Central memory CD8-positive, alpha-beta T cell (primary cell): Measurements from ENCODE around the gene ACOXL.

ENCODE experiments used
- ATAC-seq: fragments of 150-1000 bp; cut with Tn5 transposase; replicated peaks from 2 replicates; pipeline ENCODE4 v1.10.0; 2022; ENCODE audit warnings: mild to moderate bottlenecking, moderate FRiP score, moderate number of reproducible peaks; ENCODE audit not compliant: poor library complexity, severe bottlenecking; ENCODE audit errors: extremely low read depth
- DNase-seq, 2 donors: peaks; one replicate each; pipeline ENCODE4 v3.0.0; 2021; ENCODE audit warnings: low spot score in 2 of 2
- H3K27ac Mint-ChIP-seq: one replicate; pipeline ENCODE4 v1.8.0; 2022; ENCODE audit warnings: low read depth, mild to moderate bottlenecking, moderate library complexity, mixed read lengths
- H3K27me3 Mint-ChIP-seq: one replicate; pipeline ENCODE4 v1.8.0; 2022; ENCODE audit warnings: mixed read lengths
- H3K36me3 Mint-ChIP-seq: one replicate; pipeline ENCODE4 v1.8.0; 2022; ENCODE audit warnings: mild to moderate bottlenecking, moderate library complexity, mixed read lengths; ENCODE audit not compliant: insufficient read depth
- H3K4me1 Mint-ChIP-seq: one replicate; pipeline ENCODE4 v1.8.0; 2022; ENCODE audit warnings: mixed read lengths
- H3K4me3 Mint-ChIP-seq: one replicate; pipeline ENCODE4 v1.8.0; 2022; ENCODE audit warnings: mild to moderate bottlenecking, moderate library complexity, mixed read lengths
- H3K9me3 Mint-ChIP-seq: one replicate; pipeline ENCODE4 v1.8.0; 2022; ENCODE audit warnings: mixed read lengths

Gene ACOXL

GRCh38 chr2:110772383-110772755 is 40.0 kb downstream of the ACOXL start:
- Mint-ChIP-seq H3K4me1 (no peaks in the 10 kb centered on the region), H3K27ac (no peak overlapping the region), H3K4me3 (no peak overlapping the region), H3K9me3 (no peaks in the 10 kb centered on the region), H3K27me3 (peaks cover 79% of the 10 kb centered on the region), H3K36me3 (no peaks in the 10 kb centered on the region)
- DNase-seq = no peak
- ATAC-seq = no peak

- no peaks in the 10 kb centered on the region for H3K9me3 Mint-ChIP-seq
- H3K27ac Mint-ChIP-seq = no peak overlapping the region
- no peaks in the 10 kb centered on the region for H3K4me1 Mint-ChIP-seq
- peaks cover 74% of the 10 kb centered on the region for H3K27me3 Mint-ChIP-seq
- H3K36me3 Mint-ChIP-seq = no peaks in the 10 kb centered on the region
- no peak overlapping the region for H3K4me3 Mint-ChIP-seq
- no peak for DNase-seq
- ATAC-seq = no peak
These were observed 41.1 kb downstream of the ACOXL start for GRCh38 chr2:110773401-110773921.

- Mint-ChIP-seq H3K9me3 (no peaks in the 10 kb centered on the region), H3K27me3 (peaks cover 66% of the 10 kb centered on the region), H3K4me3 (no peak overlapping the region), H3K36me3 (no peaks in the 10 kb centered on the region), H3K27ac (no peak overlapping the region), H3K4me1 (no peaks in the 10 kb centered on the region)
- ATAC-seq = no peak
- no peak for DNase-seq
These were observed 42.3 kb downstream of the ACOXL start for GRCh38 chr2:110774701-110775100.

GRCh38 chr2:110777531-110778311 is 45.3 kb downstream of the ACOXL start:
- peaks cover 51% of the 10 kb centered on the region for H3K27me3 Mint-ChIP-seq
- H3K36me3 Mint-ChIP-seq = no peaks in the 10 kb centered on the region
- H3K4me1 Mint-ChIP-seq = no peaks in the 10 kb centered on the region
- H3K4me3 Mint-ChIP-seq = no peak overlapping the region
- DNase-seq (no peak), ATAC-seq (no peak)
- no peaks in the 10 kb centered on the region for H3K9me3 Mint-ChIP-seq
- no peak overlapping the region for H3K27ac Mint-ChIP-seq

GRCh38 chr2:110780461-110780860 is 48.1 kb downstream of the ACOXL start:
- H3K9me3 Mint-ChIP-seq = no peaks in the 10 kb centered on the region
- H3K4me3 Mint-ChIP-seq = no peak overlapping the region
- ATAC-seq = no peak
- H3K27ac Mint-ChIP-seq = no peak overlapping the region
- H3K27me3 Mint-ChIP-seq = peaks cover 59% of the 10 kb centered on the region
- peaks cover 2% of the 10 kb centered on the region for H3K36me3 Mint-ChIP-seq
- H3K4me1 Mint-ChIP-seq = no peaks in the 10 kb centered on the region
- no peak for DNase-seq

GRCh38 chr2:110783196-110783873 is 51.0 kb downstream of the ACOXL start:
- H3K9me3 Mint-ChIP-seq = no peaks in the 10 kb centered on the region
- H3K27me3 Mint-ChIP-seq = peaks cover 62% of the 10 kb centered on the region

GRCh38 chr2:110784047-110784631 is 51.8 kb downstream of the ACOXL start:
- Mint-ChIP-seq H3K9me3 (no peaks in the 10 kb centered on the region), H3K4me3 (no peak overlapping the region), H3K27ac (no peak overlapping the region), H3K27me3 (peaks cover 63% of the 10 kb centered on the region), H3K36me3 (peaks cover 2% of the 10 kb centered on the region), H3K4me1 (no peaks in the 10 kb centered on the region)
- DNase-seq (no peak), ATAC-seq (no peak)

More at GRCh38 chr2:110783196-110783873, 51.0 kb downstream of the ACOXL start:
- no peaks in the 10 kb centered on the region for H3K4me1 Mint-ChIP-seq
- DNase-seq = no peak
- ATAC-seq = no peak
- no peak overlapping the region for H3K27ac Mint-ChIP-seq
- peaks cover 2% of the 10 kb centered on the region for H3K36me3 Mint-ChIP-seq
- H3K4me3 Mint-ChIP-seq = no peak overlapping the region

- H3K27me3 Mint-ChIP-seq = peaks cover 73% of the 10 kb centered on the region
- DNase-seq = no peak
- no peaks in the 10 kb centered on the region for H3K4me1 Mint-ChIP-seq
- ATAC-seq = no peak
- no peaks in the 10 kb centered on the region for H3K9me3 Mint-ChIP-seq
- peaks cover 2% of the 10 kb centered on the region for H3K36me3 Mint-ChIP-seq
- H3K27ac Mint-ChIP-seq = no peak overlapping the region
- H3K4me3 Mint-ChIP-seq = no peak overlapping the region
These were observed 53.1 kb downstream of the ACOXL start for GRCh38 chr2:110785439-110785838.

- no peaks in the 10 kb centered on the region for H3K9me3 Mint-ChIP-seq
- H3K4me3 Mint-ChIP-seq = no peak overlapping the region
- no peaks in the 10 kb centered on the region for H3K4me1 Mint-ChIP-seq
- no peaks in the 10 kb centered on the region for H3K36me3 Mint-ChIP-seq
- H3K27me3 Mint-ChIP-seq = peaks cover 83% of the 10 kb centered on the region
- ATAC-seq (no peak), DNase-seq (no peak)
- no peak overlapping the region for H3K27ac Mint-ChIP-seq
These were observed 56.6 kb downstream of the ACOXL start for GRCh38 chr2:110788976-110789375.

GRCh38 chr2:110789706-110790105 is 57.3 kb downstream of the ACOXL start:
- DNase-seq = no peak
- Mint-ChIP-seq H3K4me3 (no peak overlapping the region), H3K27ac (no peak overlapping the region), H3K27me3 (peaks cover 84% of the 10 kb centered on the region), H3K36me3 (no peaks in the 10 kb centered on the region), H3K9me3 (no peaks in the 10 kb centered on the region), H3K4me1 (no peaks in the 10 kb centered on the region)
- no peak for ATAC-seq

GRCh38 chr2:110790907-110791306 is 58.5 kb downstream of the ACOXL start:
- no peak overlapping the region for H3K4me3 Mint-ChIP-seq

GRCh38 chr2:110791435-110791834 is 59.1 kb downstream of the ACOXL start:
- no peak for DNase-seq
- H3K36me3 Mint-ChIP-seq = no peaks in the 10 kb centered on the region
- no peaks in the 10 kb centered on the region for H3K4me1 Mint-ChIP-seq
- no peak for ATAC-seq
- peaks cover 89% of the 10 kb centered on the region for H3K27me3 Mint-ChIP-seq
- no peaks in the 10 kb centered on the region for H3K9me3 Mint-ChIP-seq
- no peak overlapping the region for H3K4me3 Mint-ChIP-seq
- H3K27ac Mint-ChIP-seq = no peak overlapping the region

More at GRCh38 chr2:110790907-110791306, 58.5 kb downstream of the ACOXL start:
- DNase-seq (no peak), ATAC-seq (no peak)
- Mint-ChIP-seq H3K4me1 (no peaks in the 10 kb centered on the region), H3K36me3 (no peaks in the 10 kb centered on the region), H3K27ac (no peak overlapping the region), H3K27me3 (peaks cover 89% of the 10 kb centered on the region), H3K9me3 (no peaks in the 10 kb centered on the region)

- H3K27ac Mint-ChIP-seq = no peak overlapping the region
- H3K9me3 Mint-ChIP-seq = no peaks in the 10 kb centered on the region
- H3K4me3 Mint-ChIP-seq = no peak overlapping the region
- H3K27me3 Mint-ChIP-seq = peaks cover 88% of the 10 kb centered on the region
- no peaks in the 10 kb centered on the region for H3K4me1 Mint-ChIP-seq
- no peak for DNase-seq
- no peaks in the 10 kb centered on the region for H3K36me3 Mint-ChIP-seq
- ATAC-seq = no peak
These were observed 60.7 kb downstream of the ACOXL start for GRCh38 chr2:110793034-110793433.
